ENCODE measurements around the gene LIMA1. TPM values are rescaled to one million over a fixed set of nuclear protein-coding genes. Genes with fewer than 3 reads are reported as not detected.

LIMA1 gene
- total RNA-seq, 4 donors from 2014 or later, result 87.7 to 213 (median 152) TPM

DNA sequence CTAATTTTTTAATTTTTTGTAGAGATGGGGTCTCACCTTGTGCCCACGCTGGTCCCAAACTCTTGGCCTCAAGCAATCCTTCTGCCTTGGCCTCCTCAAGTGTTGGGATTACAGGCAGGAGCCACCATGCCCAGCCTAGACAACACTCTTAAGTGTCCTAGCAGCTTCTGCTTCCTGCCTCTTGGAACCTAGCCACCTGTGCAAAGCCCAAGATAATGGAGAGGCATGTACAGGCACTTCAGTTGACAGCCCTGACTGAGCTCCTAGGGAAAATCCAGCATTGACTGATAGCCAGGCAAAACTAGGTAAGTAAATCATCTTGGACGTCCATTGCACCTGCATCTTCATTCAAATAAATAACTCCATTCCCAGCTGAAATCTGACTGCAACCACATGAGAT, 155.8 kb downstream of the LIMA1 start:
- TF ChIP-seq, protein P1, sequence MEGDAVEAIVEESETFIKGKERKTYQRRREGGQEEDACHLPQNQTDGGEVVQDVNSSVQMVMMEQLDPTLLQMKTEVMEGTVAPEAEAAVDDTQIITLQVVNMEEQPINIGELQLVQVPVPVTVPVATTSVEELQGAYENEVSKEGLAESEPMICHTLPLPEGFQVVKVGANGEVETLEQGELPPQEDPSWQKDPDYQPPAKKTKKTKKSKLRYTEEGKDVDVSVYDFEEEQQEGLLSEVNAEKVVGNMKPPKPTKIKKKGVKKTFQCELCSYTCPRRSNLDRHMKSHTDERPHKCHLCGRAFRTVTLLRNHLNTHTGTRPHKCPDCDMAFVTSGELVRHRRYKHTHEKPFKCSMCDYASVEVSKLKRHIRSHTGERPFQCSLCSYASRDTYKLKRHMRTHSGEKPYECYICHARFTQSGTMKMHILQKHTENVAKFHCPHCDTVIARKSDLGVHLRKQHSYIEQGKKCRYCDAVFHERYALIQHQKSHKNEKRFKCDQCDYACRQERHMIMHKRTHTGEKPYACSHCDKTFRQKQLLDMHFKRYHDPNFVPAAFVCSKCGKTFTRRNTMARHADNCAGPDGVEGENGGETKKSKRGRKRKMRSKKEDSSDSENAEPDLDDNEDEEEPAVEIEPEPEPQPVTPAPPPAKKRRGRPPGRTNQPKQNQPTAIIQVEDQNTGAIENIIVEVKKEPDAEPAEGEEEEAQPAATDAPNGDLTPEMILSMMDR (IDR thresholded peaks at IDR 0.05), result no peak
- no peak for TF ChIP-seq POLR2A (IDR thresholded peaks at IDR 0.05)
- TF ChIP-seq EP300 (IDR thresholded peaks at IDR 0.05), result no peak
- Histone ChIP-seq H3K4me3 (no peak overlapping the region), H3K27me3 (no peaks in the 10 kb centered on the region), H3K4me1 (peaks cover 0 to 19% (median under 1%) of the 10 kb centered on the region in 4 donors), H3K36me3 (peaks cover 0 to 75% (median 16%) of the 10 kb centered on the region in 3 donors), H3K27ac (no peak overlapping the region), H3K9me3 (no peaks in the 10 kb centered on the region)
- DNase-seq (ENCODE audit: low spot score in 2 of 2), result no peak
- WGBS, 2 donors, result 82 to 83% methylated on average over 2 of the region's 2 CpGs

Small RNA genes within 50 kb of the gene (small RNA-seq; reads per million reads assigned to genes)
- gene MIR1293 (not detected), gene RNU6-1093P (not detected)

Other genes starting within 250 kb of the LIMA1 start
- 1 to 10 TPM in 3 of 4 donors, not detected in 1; 1.8 to 4.2 (median 2.9) TPM for gene ASIC1, start 225.9 kb downstream of the LIMA1 start, total RNA-seq
- gene SMARCD1, start 198.2 kb downstream of the LIMA1 start, total RNA-seq, result 10 to 100 TPM; 45.9 to 97.2 (median 65.3) TPM
- 100 to 1,000 TPM; 188 to 829 (median 253) TPM for gene GPD1, start 179.5 kb downstream of the LIMA1 start, total RNA-seq
- 10 to 100 TPM; 35.8 to 91.5 (median 55.2) TPM for gene COX14, start 171.3 kb downstream of the LIMA1 start, total RNA-seq
- 10 to 100 TPM; 30.3 to 45.5 (median 40.5) TPM for gene CERS5, start 116.2 kb downstream of the LIMA1 start, total RNA-seq
- not detected for gene FAM186A, start 113.1 kb upstream of the LIMA1 start, total RNA-seq
- gene LARP4, start 117.4 kb upstream of the LIMA1 start, total RNA-seq, result 10 to 100 TPM; 35.7 to 72.6 (median 43.4) TPM
- 10 to 100 TPM; 38.6 to 59.0 (median 44.8) TPM for gene DIP2B, start 221.5 kb upstream of the LIMA1 start, total RNA-seq